HUES6 (cell line): Measurements from ENCODE around the gene TMEFF2.
"Not testable (repeated sequence)": the region's sequence is repeated elsewhere in the genome, so short reads cannot be mapped to it uniquely, and the experiment has no call there.

Experiments used
- H3K27ac ChIP-seq: 2 replicates; pipeline ENCODE4 v1.7.0; 2013; ENCODE audit warnings: low read depth, mild to moderate bottlenecking, low read length, inconsistent platforms
- H3K27me3 ChIP-seq: 2 replicates; pipeline ENCODE4 v1.6.1; 2013; ENCODE audit warnings: low read length; ENCODE audit not compliant: control insufficient read depth, insufficient read depth
- H3K36me3 ChIP-seq: 2 replicates; pipeline ENCODE4 v1.6.1; 2013; ENCODE audit warnings: low read length; ENCODE audit not compliant: control insufficient read depth, insufficient read depth
- H3K4me1 ChIP-seq: 2 replicates; pipeline ENCODE4 v1.6.1; 2013; ENCODE audit warnings: low read length; ENCODE audit not compliant: control insufficient read depth, insufficient read depth
- H3K4me3 ChIP-seq: 2 replicates; pipeline ENCODE4 v1.5.1; 2013; ENCODE audit warnings: low read depth, low read length
- H3K9ac ChIP-seq: one replicate; pipeline ENCODE4 v1.6.1; 2013; ENCODE audit warnings: mild to moderate bottlenecking, low read length
- H3K9me3 ChIP-seq: 2 replicates; pipeline ENCODE4 v1.6.1; 2013; ENCODE audit warnings: low read depth, low read length; ENCODE audit not compliant: control insufficient read depth, insufficient read depth

TMEFF2 gene

GRCh38 chr2:192148620-192149321 is 46.0 kb downstream of the TMEFF2 start:
- Histone ChIP-seq H3K27me3 (no peaks in the 10 kb centered on the region), H3K9ac (no peak overlapping the region), H3K4me3 (no peak overlapping the region), H3K36me3 (no peaks in the 10 kb centered on the region), H3K27ac (no peak overlapping the region), H3K4me1 (peaks cover 3% of the 10 kb centered on the region; the same call in 1 of the 2 replicates), H3K9me3 (no peaks in the 10 kb centered on the region)

DNA sequence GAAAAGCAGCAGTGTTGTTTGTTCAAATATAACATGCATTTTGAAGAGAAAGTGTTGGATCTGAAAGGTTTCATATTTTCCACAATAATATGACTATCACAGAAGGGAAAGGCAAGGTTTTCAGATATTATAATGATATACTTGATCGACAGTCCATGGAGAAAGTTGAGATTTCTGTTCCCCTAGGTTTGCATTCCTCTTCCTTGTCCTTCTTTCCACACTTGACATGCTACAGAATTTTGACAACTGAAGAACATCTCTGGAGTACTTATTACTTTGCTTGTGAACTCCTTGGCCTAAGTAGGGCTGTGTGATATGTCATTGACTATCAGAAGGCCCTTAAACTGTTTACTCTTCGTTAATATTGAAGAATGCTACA is 46.5 kb downstream of the TMEFF2 start:
- no peaks in the 10 kb centered on the region for H3K36me3 ChIP-seq
- no peak overlapping the region for H3K4me3 ChIP-seq
- H3K9me3 ChIP-seq = no peaks in the 10 kb centered on the region
- H3K27ac ChIP-seq = no peak overlapping the region
- H3K4me1 ChIP-seq = peaks cover 3% of the 10 kb centered on the region; the same call in 1 of the 2 replicates
- H3K27me3 ChIP-seq = no peaks in the 10 kb centered on the region
- H3K9ac ChIP-seq = no peak overlapping the region

GRCh38 chr2:192146069-192147015 is 48.4 kb downstream of the TMEFF2 start:
- Histone ChIP-seq H3K9me3 (no peaks in the 10 kb centered on the region), H3K9ac (no peak overlapping the region), H3K27ac (no peak overlapping the region), H3K36me3 (no peaks in the 10 kb centered on the region), H3K27me3 (no peaks in the 10 kb centered on the region), H3K4me3 (no peak overlapping the region), H3K4me1 (peaks cover 3% of the 10 kb centered on the region; the same call in 1 of the 2 replicates)

- H3K9me3 ChIP-seq = no peaks in the 10 kb centered on the region
- peaks cover 3% of the 10 kb centered on the region; the same call in 1 of the 2 replicates for H3K4me1 ChIP-seq
- no peak overlapping the region for H3K9ac ChIP-seq
- no peak overlapping the region for H3K27ac ChIP-seq
- no peaks in the 10 kb centered on the region for H3K27me3 ChIP-seq
- H3K36me3 ChIP-seq = no peaks in the 10 kb centered on the region
- H3K4me3 ChIP-seq = no peak overlapping the region
These were observed 49.2 kb downstream of the TMEFF2 start for GRCh38 chr2:192145496-192145895.

DNA sequence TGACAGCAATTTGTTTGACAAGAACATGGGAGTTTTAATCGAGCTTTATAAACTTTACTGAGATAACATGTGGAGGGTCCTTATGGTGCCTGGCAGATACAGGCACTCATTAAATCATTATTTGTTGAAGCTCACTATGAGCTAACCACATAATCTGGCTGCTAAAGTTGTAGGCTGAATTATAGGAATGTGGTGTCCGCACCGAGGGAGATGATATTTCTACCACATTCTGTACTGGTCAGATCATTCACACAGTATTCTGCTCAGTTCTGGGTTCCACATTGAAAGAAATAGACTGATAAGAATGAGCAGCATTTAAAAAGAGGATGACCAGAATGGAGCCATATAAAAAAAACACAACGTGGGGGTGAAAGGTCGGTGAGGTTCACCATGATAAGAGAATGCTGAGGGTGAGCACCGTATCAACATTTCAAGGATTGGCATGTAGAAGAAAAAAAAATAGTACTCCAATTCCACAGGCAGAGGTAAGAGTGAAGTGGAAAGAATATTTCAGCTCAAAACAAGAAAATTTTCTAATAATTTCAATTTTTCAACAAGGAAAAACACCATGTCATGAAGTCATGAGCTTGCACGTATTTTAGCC is 54.4 kb downstream of the TMEFF2 start:
- H3K4me1 ChIP-seq = peaks cover 14% of the 10 kb centered on the region
- no peak overlapping the region for H3K27ac ChIP-seq
- no peaks in the 10 kb centered on the region for H3K9me3 ChIP-seq
- no peaks in the 10 kb centered on the region for H3K36me3 ChIP-seq
- no peak overlapping the region for H3K9ac ChIP-seq
- H3K27me3 ChIP-seq = no peaks in the 10 kb centered on the region
- H3K4me3 ChIP-seq = no peak overlapping the region

GRCh38 chr2:192139813-192140212 is 54.9 kb downstream of the TMEFF2 start:
- Histone ChIP-seq H3K9ac (no peak overlapping the region), H3K4me1 (peaks cover 14% of the 10 kb centered on the region), H3K36me3 (no peaks in the 10 kb centered on the region), H3K9me3 (no peaks in the 10 kb centered on the region), H3K4me3 (no peak overlapping the region), H3K27me3 (no peaks in the 10 kb centered on the region), H3K27ac (no peak overlapping the region)

DNA sequence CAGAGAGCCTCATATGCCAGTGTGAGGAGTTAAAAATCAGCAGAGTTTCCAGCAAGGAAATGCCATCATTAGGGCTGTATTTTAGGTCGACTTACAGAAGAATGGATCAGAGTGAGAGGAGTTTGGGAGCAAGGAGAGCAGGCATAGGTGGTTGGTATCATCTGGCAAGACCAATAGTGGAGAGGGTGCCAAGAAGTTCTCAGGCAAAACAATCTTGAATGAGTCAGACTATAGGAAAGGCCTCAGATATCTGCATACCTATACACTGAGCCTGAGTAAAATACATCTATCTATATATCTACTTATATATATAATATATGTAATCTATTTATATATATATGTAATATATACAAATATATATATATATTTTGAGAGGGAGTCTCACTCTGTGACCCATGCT is 57.3 kb downstream of the TMEFF2 start:
- Histone ChIP-seq H3K36me3 (no peaks in the 10 kb centered on the region), H3K9me3 (no peaks in the 10 kb centered on the region), H3K9ac (no peak overlapping the region), H3K27me3 (no peaks in the 10 kb centered on the region), H3K4me3 (no peak overlapping the region), H3K27ac (no peak overlapping the region), H3K4me1 (peaks cover 18% of the 10 kb centered on the region)

GRCh38 chr2:192132604-192133003 is 62.1 kb downstream of the TMEFF2 start:
- H3K9me3 ChIP-seq, H3K4me3 ChIP-seq, H3K27me3 ChIP-seq, H3K9ac ChIP-seq, H3K27ac ChIP-seq, H3K36me3 ChIP-seq: not testable (repeated sequence)
- H3K4me1 ChIP-seq = peaks cover 35% of the 10 kb centered on the region

- H3K9ac ChIP-seq = not testable (repeated sequence)
- H3K4me1 ChIP-seq = peaks cover 30% of the 10 kb centered on the region
These were observed 64.4 kb downstream of the TMEFF2 start for GRCh38 chr2:192130312-192130711.

DNA sequence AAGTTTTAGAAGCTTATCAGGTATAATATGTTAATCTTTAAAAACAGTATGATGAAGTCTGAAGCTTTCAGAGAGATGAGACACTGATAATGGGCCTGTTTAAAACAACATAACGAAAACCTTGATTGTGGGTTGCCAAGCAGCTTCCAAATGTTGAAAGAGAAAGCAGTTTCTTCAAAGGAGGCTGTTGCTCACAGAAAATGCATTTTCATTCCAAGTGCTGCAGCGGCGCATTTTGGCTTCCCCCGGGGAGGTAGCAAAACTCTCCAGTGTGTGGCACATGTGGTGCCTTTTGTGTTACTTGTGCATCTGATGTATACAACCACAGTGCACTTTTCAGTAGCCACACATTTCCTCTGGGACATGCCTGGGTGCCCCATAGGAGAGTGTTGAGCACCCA is 66.1 kb downstream of the TMEFF2 start:
- Histone ChIP-seq H3K4me3 (no peak overlapping the region), H3K9ac (no peak overlapping the region), H3K4me1 (peaks cover 30% of the 10 kb centered on the region), H3K36me3 (no peaks in the 10 kb centered on the region), H3K27ac (peak overlapping the region; percentile 71; the same call in 1 of the 2 replicates), H3K27me3 (no peaks in the 10 kb centered on the region), H3K9me3 (0 out of 2 replicates have a peak, but pooled peaks cover 3% of the 10 kb centered on the region)

More at GRCh38 chr2:192130312-192130711, 64.4 kb downstream of the TMEFF2 start:
- not testable (repeated sequence) for H3K4me3 ChIP-seq, H3K27ac ChIP-seq, H3K9me3 ChIP-seq, H3K36me3 ChIP-seq, H3K27me3 ChIP-seq

DNA sequence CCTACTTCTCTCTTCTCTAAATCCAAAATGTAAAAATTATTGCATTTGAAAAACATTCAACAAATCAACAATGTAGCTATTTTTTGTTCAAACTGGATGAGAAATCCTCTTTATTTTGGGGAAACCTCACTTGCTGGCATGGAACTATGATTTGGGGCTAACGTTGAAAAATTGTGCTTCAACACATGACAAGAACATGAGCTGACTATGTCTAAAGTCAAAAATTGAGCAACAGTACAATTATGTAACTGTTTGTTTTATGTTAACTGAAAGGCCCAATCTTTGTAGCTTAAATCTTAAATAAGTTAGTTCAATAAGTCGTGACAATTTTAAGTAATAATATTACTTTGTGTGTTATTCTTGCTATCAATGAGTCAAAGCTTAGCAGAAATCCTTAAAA is 67.3 kb downstream of the TMEFF2 start:
- no peak overlapping the region for H3K4me3 ChIP-seq
- H3K27ac ChIP-seq = no peak overlapping the region
- 0 out of 2 replicates have a peak, but pooled peaks cover 3% of the 10 kb centered on the region for H3K9me3 ChIP-seq
- no peaks in the 10 kb centered on the region for H3K27me3 ChIP-seq
- no peak overlapping the region for H3K9ac ChIP-seq
- H3K36me3 ChIP-seq = no peaks in the 10 kb centered on the region
- H3K4me1 ChIP-seq = peaks cover 26% of the 10 kb centered on the region
